Islet precursor cell (in vitro differentiated cells): Measurements from ENCODE around the gene BCL2L11.

Source experiments
- DNase-seq: peaks from one replicate; pipeline ENCODE4 v3.0.0-alpha.2; 2018

BCL2L11 gene

DNA sequence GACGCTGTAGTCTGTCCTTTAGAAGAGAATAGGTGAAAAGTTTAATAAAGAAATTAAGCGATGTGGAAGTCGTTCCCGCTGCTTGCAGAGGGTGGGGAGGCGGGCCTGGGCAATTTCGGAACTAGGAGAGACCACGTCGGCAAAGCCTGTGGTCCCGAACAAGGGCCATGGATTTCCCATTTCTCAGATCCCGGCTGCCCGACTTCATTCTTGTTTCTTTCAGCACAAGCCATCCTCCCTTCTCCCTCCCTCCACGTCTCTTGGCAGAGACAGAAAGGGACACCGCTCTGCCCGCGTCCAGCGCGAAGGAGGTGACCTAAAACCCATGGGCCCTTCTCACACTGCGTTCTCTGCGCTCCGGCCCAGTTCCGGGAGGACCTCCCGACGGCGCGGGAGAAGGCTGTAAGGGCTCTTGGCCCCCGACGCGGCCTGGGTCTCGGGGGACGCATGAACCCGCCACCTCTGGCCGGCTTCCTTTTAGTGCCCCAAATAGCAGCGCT is 2.2 kb upstream of the BCL2L11 start:
- peak; percentile 59 for DNase-seq

DNA sequence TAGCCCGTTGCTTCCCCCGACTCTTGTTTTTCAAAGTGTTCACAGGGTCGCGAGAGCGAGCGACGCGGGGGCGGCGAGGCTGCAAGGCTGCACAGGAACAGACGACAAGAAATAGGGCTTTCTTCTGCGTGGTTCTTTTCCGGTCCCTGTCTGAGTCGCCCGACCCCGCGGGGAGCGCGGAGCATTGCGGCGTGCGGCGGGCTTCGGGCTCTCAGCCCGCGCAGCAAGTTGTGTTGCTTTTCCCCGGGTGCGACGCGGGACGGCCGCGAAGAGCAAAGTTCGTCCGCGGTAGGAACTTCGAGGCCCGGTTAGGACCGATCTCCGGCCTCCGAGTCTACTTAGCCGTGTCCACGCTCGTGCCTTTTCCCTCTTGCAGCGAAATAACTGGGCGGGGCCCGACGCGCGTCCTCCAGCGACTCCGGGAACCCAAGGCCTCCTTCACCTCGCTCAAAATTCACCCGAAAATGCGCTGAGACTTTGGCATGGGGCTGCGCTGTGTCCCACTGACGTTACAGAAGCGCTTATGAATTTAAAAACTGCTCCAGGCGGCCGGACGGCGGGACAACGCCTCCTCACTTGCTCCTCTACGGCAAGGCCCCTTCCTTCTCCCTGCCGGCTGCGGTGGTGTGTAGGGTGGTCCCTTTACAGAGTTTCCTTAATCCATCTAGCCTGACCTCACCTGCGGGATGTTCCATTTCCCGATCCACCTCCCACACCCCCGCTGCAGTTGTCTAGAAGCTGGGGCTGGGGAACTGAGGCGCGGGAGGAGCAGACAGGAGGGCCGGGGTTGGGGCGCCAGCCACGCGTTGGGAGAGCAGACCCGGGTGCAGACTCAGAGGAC is 1.5 kb upstream of the BCL2L11 start:
- DNase-seq, result peak; percentile 60

DNA sequence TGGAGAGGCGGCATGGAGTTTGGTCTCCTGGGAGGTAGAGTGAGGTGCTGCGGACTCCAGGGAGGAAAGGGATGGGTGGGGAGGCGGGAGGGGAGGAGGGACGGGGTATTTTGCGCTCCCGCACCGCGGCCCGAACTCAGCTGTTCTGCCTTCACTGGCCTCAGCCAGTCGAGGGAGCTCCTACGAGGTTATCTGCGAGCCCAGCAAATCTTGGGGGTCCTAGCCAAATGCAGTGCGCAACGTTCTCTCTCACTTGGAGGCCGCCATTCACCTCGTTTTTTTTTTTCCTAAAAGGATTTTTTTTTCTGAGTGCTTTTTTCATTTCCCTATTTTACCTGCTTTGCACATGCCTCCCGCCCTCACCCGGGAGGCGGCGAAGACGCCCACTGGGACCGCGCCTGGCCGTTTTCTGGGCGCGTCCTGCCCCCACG is 877 bp upstream of the BCL2L11 start:
- DNase-seq, result no peak

- peak; percentile 62 for DNase-seq
Measured at GRCh38 chr2:111121028-111121827, 514 bp downstream of the BCL2L11 start.

GRCh38 chr2:111121828-111122630 is 1.3 kb downstream of the BCL2L11 start:
- DNase-seq, result peak; percentile 96

GRCh38 chr2:111122631-111123421 is 2.1 kb downstream of the BCL2L11 start:
- peak; percentile 91 for DNase-seq

GRCh38 chr2:111123751-111124150 is 3.0 kb downstream of the BCL2L11 start:
- DNase-seq, result no peak

DNA sequence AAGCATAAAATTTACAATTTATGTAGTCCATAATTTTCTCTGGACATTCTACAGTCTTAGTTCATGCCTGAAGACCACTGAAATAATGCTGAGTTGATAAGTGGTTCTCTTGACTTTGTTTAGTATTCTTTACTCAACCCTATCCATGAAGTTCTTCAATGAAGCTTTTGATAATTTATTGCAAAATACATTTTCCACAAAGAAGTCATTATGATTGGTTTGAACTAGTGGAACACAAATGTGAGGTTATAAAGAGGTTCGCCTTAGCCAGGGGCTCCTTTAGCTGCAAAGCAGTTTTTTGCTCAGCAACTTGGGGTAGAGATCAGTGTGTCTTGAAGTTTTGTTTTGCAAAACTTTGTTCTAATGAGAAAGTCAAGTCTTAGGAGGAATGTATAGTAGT is 5.9 kb downstream of the BCL2L11 start:
- DNase-seq, result no peak

GRCh38 chr2:111127351-111127750 is 6.6 kb downstream of the BCL2L11 start:
- DNase-seq, result no peak

- DNase-seq, result no peak
Measured at GRCh38 chr2:111128096-111128495, 7.4 kb downstream of the BCL2L11 start.

DNA sequence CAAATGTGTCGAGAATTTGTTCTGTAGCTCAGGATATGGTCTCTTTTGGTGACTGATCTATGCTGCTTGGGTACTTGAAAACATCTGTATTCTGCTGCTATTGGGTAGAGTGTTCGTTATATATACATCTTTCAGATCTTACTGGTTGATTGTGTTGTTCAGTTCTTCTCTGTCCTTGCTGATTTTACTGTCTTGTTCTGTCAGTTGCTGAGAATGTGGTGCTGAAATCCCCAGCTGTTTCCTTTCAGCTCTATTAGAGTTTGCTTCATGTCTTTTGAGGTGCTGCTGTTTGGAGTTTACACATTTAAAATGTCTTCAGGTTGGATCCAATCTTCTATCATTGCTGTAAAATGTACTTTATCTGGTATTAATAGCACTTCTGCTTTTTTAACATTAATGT is 12.9 kb downstream of the BCL2L11 start:
- no peak for DNase-seq

DNA sequence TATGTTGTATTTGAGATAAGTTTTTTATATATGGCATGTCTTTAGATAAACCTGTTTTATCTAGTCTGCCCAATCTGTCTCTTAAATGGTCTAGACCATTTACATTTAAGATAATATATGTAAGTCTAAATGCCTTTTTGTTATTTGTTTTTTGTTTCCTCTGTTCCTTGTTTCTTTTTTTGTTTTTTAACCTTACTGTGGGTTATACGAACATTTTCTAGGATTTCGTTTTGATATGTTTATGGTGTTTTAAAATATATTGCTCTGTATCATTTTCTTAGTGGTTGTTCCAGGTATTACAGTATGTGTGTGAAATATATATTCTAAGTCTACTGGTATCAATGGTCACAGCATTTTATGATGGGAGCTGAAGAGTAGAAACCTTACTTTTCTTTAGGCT is 13.3 kb downstream of the BCL2L11 start:
- no peak for DNase-seq

- DNase-seq, result no peak
Measured at GRCh38 chr2:111135237-111135909, 14.7 kb downstream of the BCL2L11 start.

- no peak for DNase-seq
Measured at GRCh38 chr2:111135910-111136297, 15.2 kb downstream of the BCL2L11 start.

DNA sequence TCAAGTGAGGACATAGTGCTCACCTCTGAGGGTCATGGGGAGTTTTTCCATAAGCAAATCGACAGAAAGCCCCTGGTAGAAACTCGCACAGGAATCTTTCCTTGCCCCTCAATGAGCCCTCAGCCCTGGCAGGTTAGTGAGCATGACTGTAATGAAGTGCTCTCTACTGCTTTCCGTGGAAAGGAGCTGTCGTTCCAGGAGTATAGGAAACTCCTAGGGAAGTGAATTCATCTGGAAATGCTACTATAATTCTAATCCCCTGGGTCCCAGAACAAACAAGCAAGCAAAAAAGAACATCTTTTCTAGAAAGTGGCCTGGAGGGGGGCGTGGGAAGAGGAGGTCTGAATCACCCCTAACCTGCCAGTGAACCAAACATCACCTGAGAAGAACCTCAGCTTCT is 18.1 kb downstream of the BCL2L11 start:
- DNase-seq, result no peak

GRCh38 chr2:111139637-111140317 is 19.1 kb downstream of the BCL2L11 start:
- DNase-seq, result no peak

DNA sequence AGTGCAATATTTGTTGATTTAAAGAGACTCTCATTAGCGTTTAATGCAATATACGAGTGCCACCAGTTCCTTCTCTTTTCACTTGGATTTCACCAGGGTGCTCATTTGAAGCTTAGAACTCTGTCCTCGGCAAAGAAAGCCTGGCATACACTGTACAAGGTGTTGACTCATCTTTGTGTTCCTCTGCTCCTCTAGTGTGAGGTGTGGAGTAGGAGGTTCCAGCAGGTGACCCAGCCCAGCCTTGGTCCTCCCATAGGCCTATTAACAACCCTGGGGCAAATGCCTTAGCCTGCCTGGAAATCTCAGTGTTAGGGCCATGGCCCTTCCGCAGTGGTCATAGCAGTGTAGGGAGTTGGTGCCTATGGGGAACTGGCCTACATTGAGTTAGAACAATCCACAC is 20.1 kb downstream of the BCL2L11 start:
- no peak for DNase-seq

DNA sequence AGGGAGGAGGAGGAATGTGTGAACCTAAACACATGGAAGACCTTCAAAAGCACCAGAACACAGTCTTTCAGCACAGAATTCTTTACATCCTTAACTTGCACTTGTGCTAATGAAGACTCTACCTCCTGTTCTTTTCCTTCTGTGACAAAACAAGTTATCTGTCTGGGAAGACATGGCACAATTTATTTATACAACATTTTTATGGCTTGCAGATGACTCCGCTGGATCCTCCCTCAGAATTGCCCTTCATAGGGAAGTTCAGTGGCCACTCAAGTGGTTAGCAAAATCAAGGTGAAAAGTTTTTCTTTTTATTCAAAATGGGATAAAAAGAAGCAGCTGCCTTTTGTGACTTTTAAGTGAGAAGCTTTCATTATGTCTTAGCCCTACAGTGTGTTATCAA is 21.4 kb downstream of the BCL2L11 start:
- no peak for DNase-seq

DNA sequence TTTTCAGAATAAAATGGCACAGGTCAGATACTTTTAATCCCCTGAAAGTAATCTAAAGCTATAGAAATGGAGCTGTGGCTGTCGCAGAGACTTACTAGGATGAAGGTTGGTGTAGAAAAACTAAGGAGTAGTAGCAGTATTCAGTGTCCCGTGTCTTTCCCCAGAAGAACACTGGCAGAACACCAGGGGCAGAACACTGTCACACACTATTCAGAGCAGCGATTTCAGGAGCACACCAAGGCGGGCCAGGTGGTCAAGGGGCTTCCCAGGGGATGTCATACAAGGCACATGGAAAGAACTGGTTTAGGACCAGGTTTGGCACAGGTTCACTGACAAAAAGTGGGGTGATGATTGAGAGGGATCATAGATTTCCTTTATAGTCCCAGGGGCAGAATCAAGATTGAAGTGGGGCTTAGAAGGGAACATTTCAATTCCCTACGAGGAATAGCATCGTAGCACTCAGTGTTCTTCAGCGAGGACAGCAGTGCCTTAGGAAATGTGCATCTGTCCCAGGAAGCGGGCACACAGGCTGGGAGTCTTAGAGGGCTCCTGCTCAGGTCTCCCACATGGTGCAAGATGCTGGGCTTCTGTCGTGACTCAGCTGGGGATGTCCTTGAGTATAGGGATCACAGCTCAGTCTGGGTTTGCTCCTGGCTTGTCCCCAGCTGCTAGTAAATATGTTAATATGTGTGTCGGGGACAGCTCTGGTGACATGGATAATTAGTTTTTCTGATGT is 22.6 kb downstream of the BCL2L11 start:
- DNase-seq, result no peak

- DNase-seq, result no peak
Measured at GRCh38 chr2:111143843-111144198, 23.1 kb downstream of the BCL2L11 start.
